ENCODE data around the gene PTP4A2.

DNA sequence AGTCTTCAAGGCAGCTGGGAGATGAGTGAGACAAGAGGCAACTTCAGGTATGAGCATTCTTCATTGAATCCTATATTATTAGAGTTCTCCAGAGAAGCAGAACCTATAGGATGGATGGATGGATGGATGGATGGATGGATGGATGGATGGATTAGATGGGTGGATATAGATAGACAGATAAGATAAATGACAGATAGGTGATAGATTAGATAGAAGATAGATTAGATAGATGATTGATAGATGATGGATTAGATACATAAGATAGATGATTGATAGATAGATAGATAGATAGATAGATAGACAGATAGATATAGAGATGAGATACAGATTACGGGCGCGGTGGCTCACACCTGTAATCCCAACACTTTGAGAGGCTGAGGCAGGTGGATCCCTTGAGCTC lies 79.1 kb downstream of the PTP4A2 start:
- TF ChIP-seq, protein P1, sequence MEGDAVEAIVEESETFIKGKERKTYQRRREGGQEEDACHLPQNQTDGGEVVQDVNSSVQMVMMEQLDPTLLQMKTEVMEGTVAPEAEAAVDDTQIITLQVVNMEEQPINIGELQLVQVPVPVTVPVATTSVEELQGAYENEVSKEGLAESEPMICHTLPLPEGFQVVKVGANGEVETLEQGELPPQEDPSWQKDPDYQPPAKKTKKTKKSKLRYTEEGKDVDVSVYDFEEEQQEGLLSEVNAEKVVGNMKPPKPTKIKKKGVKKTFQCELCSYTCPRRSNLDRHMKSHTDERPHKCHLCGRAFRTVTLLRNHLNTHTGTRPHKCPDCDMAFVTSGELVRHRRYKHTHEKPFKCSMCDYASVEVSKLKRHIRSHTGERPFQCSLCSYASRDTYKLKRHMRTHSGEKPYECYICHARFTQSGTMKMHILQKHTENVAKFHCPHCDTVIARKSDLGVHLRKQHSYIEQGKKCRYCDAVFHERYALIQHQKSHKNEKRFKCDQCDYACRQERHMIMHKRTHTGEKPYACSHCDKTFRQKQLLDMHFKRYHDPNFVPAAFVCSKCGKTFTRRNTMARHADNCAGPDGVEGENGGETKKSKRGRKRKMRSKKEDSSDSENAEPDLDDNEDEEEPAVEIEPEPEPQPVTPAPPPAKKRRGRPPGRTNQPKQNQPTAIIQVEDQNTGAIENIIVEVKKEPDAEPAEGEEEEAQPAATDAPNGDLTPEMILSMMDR (IDR thresholded peaks at IDR 0.05) = no peak
- no peak for TF ChIP-seq POLR2A (IDR thresholded peaks at IDR 0.05)

All from lower leg skin (tissue), 3 donors.